Measurements from ENCODE around the gene NDUFB7. TPM values are rescaled to one million over a fixed set of nuclear protein-coding genes. Genes with fewer than 3 reads are reported as not detected.
"Not testable (repeated sequence)": the region's sequence is repeated elsewhere in the genome, so short reads cannot be mapped to it uniquely, and the experiment has no call there.

The NDUFB7 gene
- total RNA-seq, 1 donor from 2014 or later, result 363 TPM

GRCh38 chr19:14553042-14553938, 18.6 kb downstream of the NDUFB7 start:
- no peak for TF ChIP-seq CTCF (IDR thresholded peaks at IDR 0.05; ENCODE audit: insufficient read depth, low read length, poor library complexity, severe bottlenecking)
- H3K36me3 ChIP-seq (ENCODE audit: control insufficient read depth, insufficient read depth, low read length), result no peaks in the 10 kb centered on the region
- no peaks in the 10 kb centered on the region for H3K27me3 ChIP-seq (ENCODE audit: control insufficient read depth, insufficient read depth, low read length)
- DNase-seq (ENCODE audit: low read depth), result no peak
- H3K4me3 ChIP-seq (ENCODE audit: low read depth, low read length), result no peak overlapping the region

DNA sequence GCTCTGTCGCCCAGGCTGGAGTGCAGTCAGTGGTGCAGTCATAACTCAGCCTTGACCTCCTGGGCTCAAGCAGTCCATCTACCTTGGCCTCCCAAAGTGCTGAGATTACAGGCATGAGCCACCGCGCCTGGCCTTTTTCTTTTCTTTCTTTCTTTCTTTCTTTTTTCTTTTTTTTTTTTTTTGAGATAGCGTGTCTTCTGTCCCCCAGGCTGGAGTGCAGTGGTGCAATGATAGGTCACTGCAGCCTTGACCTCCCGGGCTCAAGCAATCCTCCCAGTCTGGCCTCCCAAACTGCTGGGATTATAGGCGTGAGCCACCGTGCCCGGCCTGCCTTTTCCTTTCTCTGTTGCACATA, 19.9 kb downstream of the NDUFB7 start:
- H3K36me3 ChIP-seq (ENCODE audit: control insufficient read depth, insufficient read depth, low read length); DNase-seq (ENCODE audit: low read depth); H3K27me3 ChIP-seq (ENCODE audit: control insufficient read depth, insufficient read depth, low read length); H3K4me3 ChIP-seq (ENCODE audit: low read depth, low read length): not testable (repeated sequence)

GRCh38 chr19:14551134-14552005, 20.5 kb downstream of the NDUFB7 start:
- not testable (repeated sequence) for H3K36me3 ChIP-seq (ENCODE audit: control insufficient read depth, insufficient read depth, low read length); DNase-seq (ENCODE audit: low read depth); H3K27me3 ChIP-seq (ENCODE audit: control insufficient read depth, insufficient read depth, low read length); H3K4me3 ChIP-seq (ENCODE audit: low read depth, low read length)
- peak; percentile 48 for TF ChIP-seq CTCF (IDR thresholded peaks at IDR 0.05; ENCODE audit: insufficient read depth, low read length, poor library complexity, severe bottlenecking)

GRCh38 chr19:14550201-14550754, 21.6 kb downstream of the NDUFB7 start:
- H3K4me3 ChIP-seq (ENCODE audit: low read depth, low read length), result no peak overlapping the region
- DNase-seq (ENCODE audit: low read depth), result no peak
- TF ChIP-seq CTCF (IDR thresholded peaks at IDR 0.05; ENCODE audit: insufficient read depth, low read length, poor library complexity, severe bottlenecking), result no peak

GRCh38 chr19:14545716-14546082, 26.2 kb downstream of the NDUFB7 start:
- DNase-seq (ENCODE audit: low read depth), result no peak
- Histone ChIP-seq H3K27me3 (ENCODE audit: control insufficient read depth, insufficient read depth, low read length) (no peaks in the 10 kb centered on the region), H3K4me3 (ENCODE audit: low read depth, low read length) (no peak overlapping the region), H3K36me3 (ENCODE audit: control insufficient read depth, insufficient read depth, low read length) (no peaks in the 10 kb centered on the region)
- no peak for TF ChIP-seq CTCF (IDR thresholded peaks at IDR 0.05; ENCODE audit: insufficient read depth, low read length, poor library complexity, severe bottlenecking)

More at GRCh38 chr19:14550201-14550754, 21.6 kb downstream of the NDUFB7 start:
- Histone ChIP-seq H3K36me3 (ENCODE audit: control insufficient read depth, insufficient read depth, low read length) (no peaks in the 10 kb centered on the region), H3K27me3 (ENCODE audit: control insufficient read depth, insufficient read depth, low read length) (no peaks in the 10 kb centered on the region)
